ENCODE results near the gene PCAT6.

DNA sequence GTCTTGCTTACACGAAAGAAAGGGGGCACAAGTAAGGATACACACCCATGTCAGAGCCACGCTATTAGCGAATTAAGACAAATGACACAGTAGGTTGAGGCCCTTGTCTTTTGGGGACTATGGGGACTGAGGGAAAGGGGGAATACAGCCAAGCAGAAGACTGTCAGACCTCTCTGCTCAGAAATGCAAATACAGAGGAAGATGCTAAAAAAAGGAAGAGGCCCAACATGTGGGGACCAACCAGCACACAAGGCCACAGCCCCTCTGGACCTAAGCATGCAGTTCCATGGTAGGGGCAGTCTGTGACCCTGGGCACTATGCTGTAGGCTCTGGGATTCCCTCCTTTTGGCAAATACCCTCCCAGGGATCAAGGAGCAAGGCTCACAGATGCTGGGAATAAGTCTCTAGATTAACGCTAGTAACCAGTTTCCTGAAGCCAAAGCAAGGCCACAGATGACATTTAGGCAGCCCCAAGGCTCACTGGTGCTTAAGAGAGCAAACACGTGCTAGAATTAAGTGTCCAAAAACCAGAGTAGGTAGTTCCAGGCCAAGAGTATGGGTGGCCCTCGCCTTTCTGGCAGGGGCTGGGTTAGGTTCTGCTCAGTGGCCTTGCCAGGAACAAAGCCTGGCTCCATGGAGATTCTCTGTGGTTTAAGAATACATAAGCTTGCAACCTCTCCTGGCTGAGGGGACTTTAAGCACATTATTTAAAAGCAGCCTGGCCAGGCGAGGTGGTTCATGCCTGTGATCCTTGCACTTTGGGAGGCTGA is 40.0 kb downstream of the PCAT6 start:
- TF ChIP-seq, protein P1, sequence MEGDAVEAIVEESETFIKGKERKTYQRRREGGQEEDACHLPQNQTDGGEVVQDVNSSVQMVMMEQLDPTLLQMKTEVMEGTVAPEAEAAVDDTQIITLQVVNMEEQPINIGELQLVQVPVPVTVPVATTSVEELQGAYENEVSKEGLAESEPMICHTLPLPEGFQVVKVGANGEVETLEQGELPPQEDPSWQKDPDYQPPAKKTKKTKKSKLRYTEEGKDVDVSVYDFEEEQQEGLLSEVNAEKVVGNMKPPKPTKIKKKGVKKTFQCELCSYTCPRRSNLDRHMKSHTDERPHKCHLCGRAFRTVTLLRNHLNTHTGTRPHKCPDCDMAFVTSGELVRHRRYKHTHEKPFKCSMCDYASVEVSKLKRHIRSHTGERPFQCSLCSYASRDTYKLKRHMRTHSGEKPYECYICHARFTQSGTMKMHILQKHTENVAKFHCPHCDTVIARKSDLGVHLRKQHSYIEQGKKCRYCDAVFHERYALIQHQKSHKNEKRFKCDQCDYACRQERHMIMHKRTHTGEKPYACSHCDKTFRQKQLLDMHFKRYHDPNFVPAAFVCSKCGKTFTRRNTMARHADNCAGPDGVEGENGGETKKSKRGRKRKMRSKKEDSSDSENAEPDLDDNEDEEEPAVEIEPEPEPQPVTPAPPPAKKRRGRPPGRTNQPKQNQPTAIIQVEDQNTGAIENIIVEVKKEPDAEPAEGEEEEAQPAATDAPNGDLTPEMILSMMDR (IDR thresholded peaks at IDR 0.05 in 8 of 11, conservative IDR thresholded peaks at IDR 0.05 in 3 of 11) = no peak
- no peak for TF ChIP-seq POLR2AphosphoS5 (IDR thresholded peaks at IDR 0.05)
- TF ChIP-seq POLR2A (IDR thresholded peaks at IDR 0.05) = no peak

Data from spleen (tissue), 7 donors.